CD4-positive, alpha-beta T cell (primary cell): ENCODE measurements around the gene PTPRM. TPM values are rescaled to one million over a fixed set of nuclear protein-coding genes. Genes with fewer than 3 reads are reported as not detected.

Source experiments
- ATAC-seq: fragments of 200-7000 bp; cut with Tn5 transposase; one replicate; pipeline ENCODE4 v1.10.0; 2022; ENCODE audit warnings: mild to moderate bottlenecking; ENCODE audit not compliant: poor library complexity
- CTCF ChIA-PET: fragments of 350-600 bp; sonication (Branson Sonifier 250); formaldehyde crosslinking; loops from one replicate; lab custom pipeline; 2021; ENCODE audit warnings: antibody characterized with exemption, inconsistent platforms; lab: Charles Lee
- POLR2A ChIA-PET: fragments of 350-600 bp; sonication (Branson Sonifier 250); formaldehyde crosslinking; loops from one replicate; lab custom pipeline; 2021; ENCODE audit warnings: antibody characterized with exemption, inconsistent platforms; lab: Charles Lee
- DNase-seq, 14 experiments: peaks; one replicate each; pipeline ENCODE4 v3.0.0-alpha.2; 2013 to 2020; ENCODE audit warnings: mixed read lengths in 2 of 14
- H3K27ac ChIP-seq, 2 donors: one replicate each; pipeline versions ENCODE4 v1.5.1 to v1.7.0; 2013; ENCODE audit warnings: low read length in 2 of 2, low read depth in 1 of 2, mild to moderate bottlenecking in 1 of 2
- H3K27me3 ChIP-seq, 2 experiments: 1 replicate in 1 of 2; 2 replicates in 1 of 2; pipeline versions ENCODE4 v1.6.1 to v1.7.0; 2013; ENCODE audit warnings: low read length in 2 of 2, control low read depth in 1 of 2, mild to moderate bottlenecking in 1 of 2, moderate library complexity in 1 of 2; ENCODE audit not compliant: insufficient read depth in 2 of 2, control insufficient read depth in 1 of 2
- H3K36me3 ChIP-seq: one replicate; pipeline ENCODE4 v1.6.1; 2013; ENCODE audit warnings: low read length, control low read depth; ENCODE audit not compliant: insufficient read depth
- H3K4me1 ChIP-seq: one replicate; pipeline ENCODE4 v1.6.1; 2013; ENCODE audit warnings: low read length, control low read depth; ENCODE audit not compliant: insufficient read depth
- H3K4me3 ChIP-seq: one replicate; pipeline ENCODE4 v1.5.1; 2013; ENCODE audit warnings: mild to moderate bottlenecking, low read length, moderate library complexity
- H3K9me3 ChIP-seq, 2 experiments: 1 replicate in 1 of 2; 2 replicates in 1 of 2; pipeline versions ENCODE4 v1.6.1 to v1.7.0; 2013; ENCODE audit warnings: low read length in 2 of 2, mild to moderate bottlenecking in 2 of 2, control low read depth in 1 of 2, moderate library complexity in 1 of 2; ENCODE audit not compliant: control insufficient read depth in 1 of 2, insufficient read depth in 1 of 2
- H3K27ac Mint-ChIP-seq: one replicate; pipeline ENCODE4 v1.8.0; 2020; ENCODE audit warnings: mixed read lengths
- H3K27me3 Mint-ChIP-seq: one replicate; pipeline ENCODE4 v1.8.0; 2021; ENCODE audit warnings: mixed read lengths
- H3K36me3 Mint-ChIP-seq: one replicate; pipeline ENCODE4 v1.8.0; 2021; ENCODE audit warnings: low read depth, mixed read lengths
- H3K4me1 Mint-ChIP-seq: one replicate; pipeline ENCODE4 v1.8.0; 2021; ENCODE audit warnings: low read depth, mixed read lengths
- H3K4me3 Mint-ChIP-seq: one replicate; pipeline ENCODE4 v1.8.0; 2020; ENCODE audit warnings: mild to moderate bottlenecking, mixed read lengths
- H3K9me3 Mint-ChIP-seq: one replicate; pipeline ENCODE4 v1.8.0; 2020; ENCODE audit warnings: mixed read lengths
- CTCF ChIP-seq: fragments of 200-600 bp; IDR thresholded peaks from one replicate; pipeline ENCODE4 v1.8.0; 2022; ENCODE audit warnings: antibody characterized with exemption, mild to moderate bottlenecking
- intact Hi-C, 2 experiments: fragments of 100-400 bp; cut with DNase I in 1 of 2; cut with micrococcal nuclease in 1 of 2; formaldehyde crosslinking; loops; one replicate each; pipeline versions ENCODE4 v1.15.1 to v1.9.0; 2023 to 2025; cut with DNase I, micrococcal nuclease
- total RNA-seq, 174 experiments: library from RNA in 2 of 174; stranded (reverse) in 2 of 174; gene quantifications; one replicate each; pipeline ENCODE4 v1.2.3 and lab custom pipeline; 2021 to 2026

PTPRM gene
- total RNA-seq, 2 experiments from 2014 or later, result 21.7 to 21.9 TPM

GRCh38 chr18:7604361-7604760, 37.2 kb downstream of the PTPRM start:
- no peak overlapping the region for H3K27ac ChIP-seq
- H3K36me3 Mint-ChIP-seq, result no peaks in the 10 kb centered on the region
- H3K27ac Mint-ChIP-seq, result no peak overlapping the region
- ATAC-seq (no peak), DNase-seq (no peak)
- no peaks in the 10 kb centered on the region for H3K9me3 Mint-ChIP-seq
- no peak overlapping the region for H3K4me3 ChIP-seq
- POLR2A ChIA-PET, result no interaction called here
- CTCF ChIA-PET, result interaction anchor here (1.1 kb wide), 1 partner anchor 39 kb away, joined by 3 read pairs; no protein-coding TSS in a partner anchor
- no peaks in the 10 kb centered on the region for H3K4me1 ChIP-seq
- no peaks in the 10 kb centered on the region for H3K27me3 Mint-ChIP-seq
- no peak for TF ChIP-seq CTCF
- intact Hi-C loops, result no loop called here
- H3K36me3 ChIP-seq, result no peaks in the 10 kb centered on the region
- no peaks in the 10 kb centered on the region for H3K27me3 ChIP-seq
- peaks cover 0 to 4% of the 10 kb centered on the region in 2 experiments for H3K9me3 ChIP-seq
- no peaks in the 10 kb centered on the region for H3K4me1 Mint-ChIP-seq
- H3K4me3 Mint-ChIP-seq, result no peak overlapping the region

GRCh38 chr18:7605705-7606104, 38.6 kb downstream of the PTPRM start:
- H3K4me3 Mint-ChIP-seq, result no peak overlapping the region
- no peak for TF ChIP-seq CTCF
- H3K4me1 Mint-ChIP-seq, result no peaks in the 10 kb centered on the region
- no peak overlapping the region for H3K27ac Mint-ChIP-seq
- H3K36me3 Mint-ChIP-seq, result no peaks in the 10 kb centered on the region
- no peaks in the 10 kb centered on the region for H3K36me3 ChIP-seq
- ATAC-seq (no peak), DNase-seq (no peak)
- H3K4me1 ChIP-seq, result no peaks in the 10 kb centered on the region
- H3K9me3 Mint-ChIP-seq, result no peaks in the 10 kb centered on the region
- H3K27me3 ChIP-seq, result no peaks in the 10 kb centered on the region
- POLR2A ChIA-PET, result no interaction called here
- H3K27ac ChIP-seq, result no peak overlapping the region
- intact Hi-C loops, result no loop called here
- peaks cover 0 to 2% of the 10 kb centered on the region in 2 experiments for H3K9me3 ChIP-seq
- H3K4me3 ChIP-seq, result no peak overlapping the region
- CTCF ChIA-PET, result no interaction called here
- H3K27me3 Mint-ChIP-seq, result no peaks in the 10 kb centered on the region

GRCh38 chr18:7607540-7608173, 40.5 kb downstream of the PTPRM start:
- Mint-ChIP-seq H3K36me3 (no peaks in the 10 kb centered on the region), H3K27ac (no peak overlapping the region), H3K4me3 (no peak overlapping the region), H3K4me1 (no peaks in the 10 kb centered on the region), H3K27me3 (no peaks in the 10 kb centered on the region), H3K9me3 (no peaks in the 10 kb centered on the region)
- no peak for DNase-seq
- H3K4me1 ChIP-seq, result no peaks in the 10 kb centered on the region
- intact Hi-C loops, result no loop called here
- H3K27me3 ChIP-seq, result no peaks in the 10 kb centered on the region
- no peak for ATAC-seq
- no peak overlapping the region for H3K4me3 ChIP-seq
- H3K36me3 ChIP-seq, result no peaks in the 10 kb centered on the region
- CTCF ChIA-PET, result no interaction called here
- TF ChIP-seq CTCF, result no peak
- H3K9me3 ChIP-seq, result no peaks in the 10 kb centered on the region
- no peak overlapping the region for H3K27ac ChIP-seq
- POLR2A ChIA-PET, result no interaction called here
